ENCODE results near the gene GPC6.
A peak's percentile ranks its signal among the peaks of the same experiment; 100 is the strongest.

Gene GPC6

DNA sequence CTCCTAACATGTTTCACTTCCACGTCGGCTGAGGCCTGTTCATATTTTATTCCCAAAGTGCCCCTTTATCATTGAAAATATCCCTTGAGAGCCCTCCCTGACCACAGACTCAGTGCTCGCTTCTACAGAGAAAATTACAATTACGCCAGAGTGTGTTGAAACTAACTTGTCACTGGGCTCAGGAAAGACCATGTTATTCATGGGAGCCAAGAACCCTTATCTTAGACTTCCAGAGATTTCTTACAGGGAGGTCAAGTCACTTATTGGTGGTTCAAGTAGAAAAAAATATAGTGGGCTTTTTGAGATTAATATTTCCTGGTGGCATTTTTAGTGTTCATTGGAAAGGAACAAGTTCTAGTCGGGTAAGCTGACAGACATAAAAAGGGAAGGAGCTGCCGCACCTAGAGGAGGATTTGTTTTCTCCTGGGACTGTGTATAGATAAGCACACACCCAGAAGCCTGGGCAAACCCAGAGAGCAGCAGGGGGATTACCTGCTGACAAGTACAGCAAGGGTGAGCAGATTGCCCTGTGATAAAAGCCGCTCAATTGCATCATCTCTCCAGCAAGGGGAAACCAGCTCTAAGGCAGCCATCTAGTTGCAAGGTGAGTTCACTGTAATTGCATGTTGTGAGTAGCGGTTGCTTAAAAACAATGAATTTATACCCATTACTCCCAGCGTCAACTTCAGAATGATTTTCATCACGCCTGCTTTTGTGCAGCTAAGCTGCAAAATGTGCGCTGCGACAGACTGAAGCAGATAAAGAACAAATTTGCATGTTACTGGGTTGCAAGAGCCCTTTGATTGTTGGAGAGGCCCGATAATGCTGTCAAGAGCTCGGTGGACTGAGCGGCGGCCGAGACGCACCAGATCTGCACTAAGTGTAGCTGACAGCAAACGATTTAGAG lies 1206.7 kb downstream of the GPC6 start:
- Histone ChIP-seq H3K27ac (ENCODE audit: poor library complexity, severe bottlenecking) (no peak overlapping the region), H3K9me3 (ENCODE audit: severe bottlenecking) (no peaks in the 10 kb centered on the region), H3K4me1 (ENCODE audit: insufficient read depth, poor library complexity, severe bottlenecking) (no peaks in the 10 kb centered on the region), H3K36me3 (ENCODE audit: low read depth) (no peaks in the 10 kb centered on the region), H3K4me3 (ENCODE audit: severe bottlenecking) (no peak overlapping the region), H3K27me3 (ENCODE audit: insufficient read depth, poor library complexity, severe bottlenecking) (no peaks in the 10 kb centered on the region)
- DNase-seq (ENCODE audit: low spot score) (no peak), ATAC-seq (ENCODE audit: low read depth) (peak; percentile 19; the same call in 1 of the 3 replicates)
- TF ChIP-seq CTCF (IDR thresholded peaks at IDR 0.05; ENCODE audit: poor library complexity, severe bottlenecking) = no peak

DNA sequence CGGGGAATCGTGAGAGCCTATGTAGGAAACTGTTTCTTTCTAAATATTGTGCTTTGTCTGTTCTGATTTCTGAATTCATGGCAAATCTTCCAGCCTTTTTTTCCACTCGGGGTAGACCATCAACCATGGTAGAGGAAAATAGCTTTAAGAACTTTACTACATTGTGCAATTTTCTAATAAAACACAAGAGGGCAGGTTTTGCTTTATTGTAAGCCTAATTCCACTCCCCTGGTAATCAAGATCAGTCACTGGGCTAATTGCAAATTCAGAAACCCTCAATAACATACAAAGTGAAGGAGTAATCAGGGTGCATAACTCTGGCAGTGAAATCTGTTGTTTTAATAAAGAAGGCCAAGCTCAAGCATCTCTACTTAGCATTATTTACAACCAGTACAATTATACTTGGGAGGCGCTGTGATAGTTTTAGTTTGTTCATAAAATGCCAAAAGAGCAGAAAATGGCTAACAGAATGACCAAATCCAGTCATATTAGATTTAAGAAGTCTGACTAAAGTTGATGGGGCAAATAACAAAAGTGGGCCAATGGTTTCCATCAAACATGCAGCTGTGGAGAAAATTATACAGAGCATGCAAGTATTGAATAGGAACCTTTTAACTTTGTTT lies 1209.1 kb downstream of the GPC6 start:
- Histone ChIP-seq H3K27ac (ENCODE audit: poor library complexity, severe bottlenecking) (no peak overlapping the region), H3K4me1 (ENCODE audit: insufficient read depth, poor library complexity, severe bottlenecking) (no peaks in the 10 kb centered on the region), H3K4me3 (ENCODE audit: severe bottlenecking) (no peak overlapping the region), H3K36me3 (ENCODE audit: low read depth) (no peaks in the 10 kb centered on the region), H3K9me3 (ENCODE audit: severe bottlenecking) (no peaks in the 10 kb centered on the region), H3K27me3 (ENCODE audit: insufficient read depth, poor library complexity, severe bottlenecking) (no peaks in the 10 kb centered on the region)
- DNase-seq (ENCODE audit: low spot score) = no peak
- peak; percentile 71; the same call in 2 of the 3 replicates for ATAC-seq (ENCODE audit: low read depth)
- TF ChIP-seq CTCF (IDR thresholded peaks at IDR 0.05; ENCODE audit: poor library complexity, severe bottlenecking) = peak; percentile 85

GRCh38 chr13:94444826-94445225 lies 1218.2 kb downstream of the GPC6 start:
- Histone ChIP-seq H3K27me3 (ENCODE audit: insufficient read depth, poor library complexity, severe bottlenecking) (no peaks in the 10 kb centered on the region), H3K27ac (ENCODE audit: poor library complexity, severe bottlenecking) (no peak overlapping the region), H3K4me1 (ENCODE audit: insufficient read depth, poor library complexity, severe bottlenecking) (no peaks in the 10 kb centered on the region), H3K36me3 (ENCODE audit: low read depth) (no peaks in the 10 kb centered on the region), H3K9me3 (ENCODE audit: severe bottlenecking) (no peaks in the 10 kb centered on the region), H3K4me3 (ENCODE audit: severe bottlenecking) (no peak overlapping the region)
- ATAC-seq (ENCODE audit: low read depth) = no peak
- DNase-seq (ENCODE audit: low spot score) = no peak
- TF ChIP-seq CTCF (IDR thresholded peaks at IDR 0.05; ENCODE audit: poor library complexity, severe bottlenecking) = no peak

DNA sequence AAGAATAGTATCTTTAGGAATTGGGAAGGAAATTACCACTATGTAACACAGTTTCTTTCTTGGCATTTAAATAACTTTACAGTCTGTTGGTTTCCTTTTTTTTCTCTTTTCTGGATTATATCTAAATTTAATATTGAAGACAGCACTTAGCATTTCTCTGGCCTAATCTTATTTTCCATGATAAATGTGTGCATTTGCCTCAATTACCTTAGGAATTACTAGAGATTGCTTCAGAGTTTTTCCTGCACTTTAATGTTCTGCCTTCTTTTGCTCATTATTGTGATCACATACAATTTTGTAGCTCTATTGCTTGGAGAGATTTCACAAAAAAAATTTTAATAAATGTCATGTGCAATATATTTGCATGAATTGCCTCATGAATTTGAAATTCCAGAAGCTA lies 1227.7 kb downstream of the GPC6 start:
- DNase-seq (ENCODE audit: low spot score) (no peak), ATAC-seq (ENCODE audit: low read depth) (no peak)
- H3K27me3 ChIP-seq (ENCODE audit: insufficient read depth, poor library complexity, severe bottlenecking) = peaks cover 3% of the 10 kb centered on the region
- TF ChIP-seq CTCF (IDR thresholded peaks at IDR 0.05; ENCODE audit: poor library complexity, severe bottlenecking) = no peak
- H3K36me3 ChIP-seq (ENCODE audit: low read depth) = no peaks in the 10 kb centered on the region
- H3K9me3 ChIP-seq (ENCODE audit: severe bottlenecking) = no peaks in the 10 kb centered on the region
- H3K4me1 ChIP-seq (ENCODE audit: insufficient read depth, poor library complexity, severe bottlenecking) = no peaks in the 10 kb centered on the region
- H3K4me3 ChIP-seq (ENCODE audit: severe bottlenecking) = no peak overlapping the region
- H3K27ac ChIP-seq (ENCODE audit: poor library complexity, severe bottlenecking) = no peak overlapping the region
